Measurements from ENCODE around the gene NBPF4.
"Not testable (repeated sequence)": the region's sequence is repeated elsewhere in the genome, so short reads cannot be mapped to it uniquely, and the experiment has no call there.

Gene NBPF4

GRCh38 chr1:108214641-108215465 lies 29.0 kb downstream of the NBPF4 start:
- ATAC-seq = peak; percentile 49
- DNase-seq = not testable (repeated sequence)

- DNase-seq (no peak), ATAC-seq (no peak)
Observed at GRCh38 chr1:108211014-108211413, 32.9 kb downstream of the NBPF4 start.

DNA sequence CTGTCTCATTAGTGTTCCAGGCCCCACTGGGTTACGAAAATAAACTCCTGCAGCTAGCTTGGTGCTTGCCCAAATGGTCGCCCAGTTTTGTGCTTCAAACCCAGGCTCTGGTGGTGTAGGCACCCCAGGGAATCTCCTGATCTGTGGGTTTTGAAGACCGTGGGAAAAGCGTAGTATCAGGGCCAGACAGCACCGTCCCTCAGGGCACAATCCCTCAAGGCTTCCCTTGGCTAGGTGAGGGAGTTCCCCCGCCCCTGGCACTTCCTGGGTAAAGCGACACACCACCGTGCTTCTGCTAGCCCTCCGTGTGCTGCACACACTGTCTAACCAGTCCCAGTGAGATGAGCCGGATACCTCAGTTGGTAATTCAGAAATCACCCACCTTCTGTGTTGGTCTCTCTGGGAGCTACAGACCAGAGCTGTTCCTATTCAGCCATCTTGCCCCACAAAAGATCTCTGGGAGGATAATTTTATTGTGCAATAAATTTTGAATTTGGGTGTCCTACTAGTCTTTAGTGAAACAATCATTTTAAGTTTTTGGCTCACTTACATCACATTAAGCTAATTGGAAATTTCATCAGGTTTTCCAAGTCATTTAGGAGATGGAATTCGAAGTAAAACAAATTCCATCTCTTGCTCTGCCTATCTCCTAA lies 34.3 kb downstream of the NBPF4 start:
- DNase-seq = peak; percentile 32
- no peak for ATAC-seq

GRCh38 chr1:108208724-108209446 lies 35.0 kb downstream of the NBPF4 start:
- ATAC-seq (no peak), DNase-seq (no peak)

DNA sequence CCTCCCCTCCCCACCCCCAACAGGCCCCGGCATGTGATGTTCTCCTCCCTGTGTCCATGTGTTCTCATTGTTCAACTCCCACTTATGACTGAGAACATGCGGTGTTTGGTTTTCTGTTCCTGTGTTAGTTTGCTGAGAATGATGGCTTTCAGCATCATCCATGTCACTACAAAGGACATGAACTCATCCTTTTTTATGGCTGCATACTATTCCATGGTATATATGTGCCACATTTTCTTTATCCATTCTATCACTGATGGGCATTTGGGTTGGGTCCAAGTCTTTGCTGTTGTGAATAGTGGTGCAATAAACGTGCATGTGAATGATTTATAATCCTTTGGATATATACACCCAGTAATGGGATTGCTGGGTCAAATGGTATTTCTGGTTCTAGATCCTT lies 40.3 kb downstream of the NBPF4 start:
- not testable (repeated sequence) for DNase-seq, ATAC-seq

DNA sequence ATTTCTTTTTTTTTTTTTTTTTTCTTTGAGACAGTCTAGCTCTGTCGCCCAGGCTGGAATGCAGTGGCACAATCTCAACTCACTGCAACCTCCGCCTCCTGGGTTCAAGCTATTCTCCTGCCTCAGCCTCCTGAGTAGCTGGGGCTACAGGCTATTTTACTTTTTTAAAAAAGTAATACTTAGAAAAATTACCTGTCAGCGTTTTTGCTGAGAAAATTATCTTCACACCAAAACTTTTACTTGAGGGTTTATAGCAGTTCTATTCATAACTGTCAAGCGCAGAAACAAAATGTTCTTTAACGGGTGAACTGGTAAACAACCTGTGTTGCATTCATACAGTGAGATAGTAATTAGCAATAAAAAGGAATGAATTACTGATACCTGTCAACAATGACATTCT lies 42.2 kb downstream of the NBPF4 start:
- ATAC-seq (no peak), DNase-seq (no peak)

DNA sequence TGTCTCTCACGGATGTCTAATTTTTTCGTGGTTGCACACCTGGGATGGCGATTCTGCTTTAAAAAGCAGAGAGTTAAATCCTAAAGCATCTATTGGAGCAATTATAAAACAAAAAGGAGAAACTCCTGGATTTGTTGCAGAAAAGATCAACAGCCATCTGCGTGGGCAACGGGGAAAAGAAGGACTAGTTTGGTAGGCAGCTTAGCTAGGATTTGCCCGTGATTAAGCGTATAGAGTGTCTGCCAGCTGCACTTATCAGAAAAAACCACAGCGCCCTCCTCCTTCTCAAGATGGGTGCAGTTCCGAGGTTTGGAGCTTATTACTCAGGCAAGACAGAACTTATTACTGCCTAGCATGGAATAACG lies 43.2 kb downstream of the NBPF4 start:
- ATAC-seq (peak; percentile 66), DNase-seq (peak; percentile 41)

GRCh38 chr1:108199781-108200686 lies 43.8 kb downstream of the NBPF4 start, which contains the start of gene SLC25A24:
SLC25A24 (minus strand) TSS chr1:108200343; CDS start chr1:108200138, 205 bp downstream.
- DNase-seq (peak; percentile 82), ATAC-seq (peak; percentile 97)

DNA sequence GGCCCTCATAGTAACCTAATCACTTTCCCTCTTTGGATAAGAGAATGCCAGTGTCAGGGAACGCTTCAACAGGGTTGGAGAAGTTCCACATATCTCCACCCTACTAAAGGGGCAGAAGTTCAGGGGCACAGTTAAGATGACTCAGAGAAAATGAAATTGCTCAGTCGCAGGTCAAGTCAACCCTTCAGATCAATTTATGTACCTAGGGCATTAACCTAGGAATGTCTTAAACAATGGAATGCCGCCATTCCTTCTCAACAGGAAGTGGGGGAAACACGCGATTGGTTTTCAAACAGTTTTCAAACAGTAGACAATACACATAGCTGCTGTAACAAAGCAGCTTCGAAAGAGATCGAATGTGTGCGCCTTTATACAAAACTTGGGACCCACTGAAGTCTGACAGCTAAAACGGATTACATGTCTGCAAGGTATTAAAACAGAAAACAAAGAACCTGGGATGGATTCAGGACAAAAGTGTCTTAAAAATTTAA lies 44.6 kb downstream of the NBPF4 start:
- DNase-seq = no peak
- ATAC-seq = no peak

DNA sequence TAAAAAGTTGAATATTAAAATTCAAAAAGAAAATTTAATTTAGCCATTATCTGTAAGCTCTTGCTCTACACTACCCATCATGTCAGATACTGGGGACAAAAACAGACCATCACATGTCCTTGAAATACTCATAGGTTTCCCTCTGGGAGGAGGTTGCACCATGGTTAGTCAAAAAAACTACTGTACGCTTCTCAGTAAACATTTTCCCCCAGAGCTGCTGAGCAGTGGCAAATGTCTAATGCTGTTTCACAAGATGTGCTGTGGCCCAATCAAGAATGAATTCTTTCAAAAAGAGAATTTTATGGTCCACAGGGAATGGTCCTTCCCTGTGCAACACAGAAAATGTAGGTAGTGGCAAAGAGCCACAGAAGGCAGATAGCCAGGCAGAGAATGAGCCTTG lies 49.8 kb downstream of the NBPF4 start:
- no peak for ATAC-seq
- DNase-seq = no peak

GRCh38 chr1:108193333-108193732 lies 50.5 kb downstream of the NBPF4 start:
- no peak for ATAC-seq

GRCh38 chr1:108192581-108192980 lies 51.3 kb downstream of the NBPF4 start:
- no peak for DNase-seq
- ATAC-seq = no peak

More at GRCh38 chr1:108193333-108193732, 50.5 kb downstream of the NBPF4 start:
- DNase-seq = no peak

GRCh38 chr1:108190686-108191416 lies 53.0 kb downstream of the NBPF4 start:
- no peak for DNase-seq
- no peak for ATAC-seq

DNA sequence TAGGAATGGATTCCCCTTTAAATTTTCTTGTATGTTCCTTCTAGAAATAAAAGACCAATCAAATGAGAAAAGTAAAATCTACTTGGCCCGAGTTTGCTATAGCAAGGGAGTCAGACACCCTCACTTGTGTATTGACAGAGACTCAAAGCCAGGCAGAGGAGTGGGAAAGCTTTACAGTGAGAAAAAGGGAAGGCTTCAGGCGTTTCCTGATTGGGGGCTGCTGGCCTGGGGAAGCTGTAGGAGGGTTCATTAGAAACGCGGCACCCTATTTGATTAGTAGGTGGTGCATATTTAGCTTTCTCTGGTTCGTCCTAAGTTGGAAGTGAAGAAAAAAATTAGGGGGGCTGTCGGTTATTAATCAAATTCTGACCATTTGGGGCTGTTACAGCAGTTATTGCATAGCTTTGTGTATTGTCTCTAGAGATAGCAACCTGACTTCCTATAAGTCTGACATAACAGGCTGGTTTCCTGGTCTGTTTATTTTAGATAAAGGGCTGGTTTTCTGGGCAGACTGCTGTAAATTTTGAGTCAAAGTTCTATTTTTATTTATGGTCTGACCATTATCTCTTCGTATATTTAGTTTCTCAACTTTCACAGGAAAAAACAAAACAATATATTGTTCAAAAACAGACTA lies 53.8 kb downstream of the NBPF4 start:
- no peak for DNase-seq
- no peak for ATAC-seq

- DNase-seq = no peak
- ATAC-seq = no peak
Observed at GRCh38 chr1:108188801-108189200, 55.1 kb downstream of the NBPF4 start.

- no peak for ATAC-seq
- no peak for DNase-seq
Observed at GRCh38 chr1:108182959-108183700, 60.7 kb downstream of the NBPF4 start.

DNA sequence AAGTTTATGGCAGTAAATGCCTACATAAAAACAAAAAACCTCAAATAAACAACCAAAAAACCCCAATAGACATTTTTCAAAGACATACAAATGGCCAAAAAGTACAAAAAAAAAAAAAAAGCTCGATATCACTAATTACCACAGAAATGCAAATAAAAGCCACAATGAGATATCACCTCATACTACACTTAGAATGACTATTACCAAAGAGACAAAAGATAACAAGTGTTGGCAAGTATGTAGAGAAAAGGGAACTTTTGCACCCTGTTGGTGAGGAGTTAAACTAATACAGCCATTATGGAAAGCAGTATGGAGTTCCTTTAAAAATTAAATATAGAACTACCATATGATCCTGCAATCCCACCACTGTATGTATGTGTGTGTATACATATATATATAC lies 64.9 kb downstream of the NBPF4 start:
- no peak for DNase-seq
- ATAC-seq = no peak
